Osteoblast (primary cell): ENCODE data around the gene VIPR1. TPM values are rescaled to one million over a fixed set of nuclear protein-coding genes. Genes with fewer than 3 reads are reported as not detected.

Experiments used
- DNase-seq: peaks from one replicate; pipeline ENCODE4 v3.0.0; 2011; ENCODE audit warnings: low spot score, mixed read lengths; ENCODE audit not compliant: insufficient read length; ENCODE audit errors: missing footprints
- H2AFZ ChIP-seq: 2 replicates; pipeline ENCODE4 v1.6.0; 2011; ENCODE audit warnings: mild to moderate bottlenecking, low read length
- H3K27ac ChIP-seq: 2 replicates; pipeline ENCODE4 v1.5.1; 2011; ENCODE audit warnings: mild to moderate bottlenecking, low read depth, low read length, moderate library complexity
- H3K27me3 ChIP-seq: 2 replicates; pipeline ENCODE4 v1.6.0; 2012; ENCODE audit warnings: mild to moderate bottlenecking, control low read depth, inconsistent platforms, low read length, moderate library complexity; ENCODE audit not compliant: insufficient read depth
- H3K36me3 ChIP-seq: 2 replicates; pipeline ENCODE4 v1.5.1; 2011; ENCODE audit warnings: mild to moderate bottlenecking, low read length, control low read depth, moderate library complexity; ENCODE audit not compliant: insufficient read depth
- H3K4me1 ChIP-seq: 2 replicates; pipeline ENCODE4 v1.5.1; 2011; ENCODE audit warnings: mild to moderate bottlenecking, low read length, control low read depth, moderate library complexity; ENCODE audit not compliant: insufficient read depth
- H3K4me2 ChIP-seq: 2 replicates; pipeline ENCODE4 v1.6.0; 2011; ENCODE audit warnings: mild to moderate bottlenecking, low read length; ENCODE audit not compliant: insufficient read depth
- H3K4me3 ChIP-seq: fragments of 200-600 bp; sonication (generic); 3 replicates; pipeline ENCODE4 v1.5.1; 2012; ENCODE audit warnings: mild to moderate bottlenecking, low read length, inconsistent platforms; ENCODE audit not compliant: insufficient read depth
- H3K79me2 ChIP-seq: 2 replicates; pipeline ENCODE4 v1.6.0; 2012; ENCODE audit warnings: mild to moderate bottlenecking, low read length, control low read depth, inconsistent platforms; ENCODE audit not compliant: insufficient read depth
- H3K9me3 ChIP-seq: 2 replicates; pipeline ENCODE4 v1.5.1; 2011; ENCODE audit warnings: low read depth, low read length, control low read depth
- H4K20me1 ChIP-seq: 2 replicates; pipeline ENCODE4 v1.6.0; 2012; ENCODE audit warnings: mild to moderate bottlenecking, low read length, control low read depth; ENCODE audit not compliant: insufficient read depth
- total RNA-seq: library from RNA; depleted of rRNA; stranded (reverse); fragments of >200 nt; gene quantifications from 2 replicates; pipeline ENCODE4 v1.2.3, GENCODE V29; 2012
- TF ChIP-seq, protein P1 (sequence below): IDR thresholded peaks from 2 replicates; pipeline ENCODE4 v1.5.1; 2011; ENCODE audit warnings: mild to moderate bottlenecking, low read depth, low read length, moderate library complexity; ENCODE audit errors: extremely low read depth

Gene VIPR1
- total RNA-seq, 1 donor, result not detected

DNA sequence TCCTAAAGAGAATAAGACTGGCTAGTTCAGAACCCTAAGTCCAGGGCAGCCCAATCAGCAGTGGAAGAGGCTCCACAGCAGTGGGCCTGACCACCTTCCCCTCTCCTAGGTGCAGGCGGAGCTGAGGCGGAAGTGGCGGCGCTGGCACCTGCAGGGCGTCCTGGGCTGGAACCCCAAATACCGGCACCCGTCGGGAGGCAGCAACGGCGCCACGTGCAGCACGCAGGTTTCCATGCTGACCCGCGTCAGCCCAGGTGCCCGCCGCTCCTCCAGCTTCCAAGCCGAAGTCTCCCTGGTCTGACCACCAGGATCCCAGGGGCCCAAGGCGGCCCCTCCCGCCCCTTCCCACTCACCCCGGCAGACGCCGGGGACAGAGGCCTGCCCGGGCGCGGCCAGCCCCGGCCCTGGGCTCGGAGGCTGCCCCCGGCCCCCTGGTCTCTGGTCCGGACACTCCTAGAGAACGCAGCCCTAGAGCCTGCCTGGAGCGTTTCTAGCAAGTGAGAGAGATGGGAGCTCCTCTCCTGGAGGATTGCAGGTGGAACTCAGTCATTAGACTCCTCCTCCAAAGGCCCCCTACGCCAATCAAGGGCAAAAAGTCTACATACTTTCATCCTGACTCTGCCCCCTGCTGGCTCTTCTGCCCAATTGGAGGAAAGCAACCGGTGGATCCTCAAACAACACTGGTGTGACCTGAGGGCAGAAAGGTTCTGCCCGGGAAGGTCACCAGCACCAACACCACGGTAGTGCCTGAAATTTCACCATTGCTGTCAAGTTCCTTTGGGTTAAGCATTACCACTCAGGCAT is 33.7 kb downstream of the VIPR1 start:
- Histone ChIP-seq H3K4me3 (no peak overlapping the region), H3K4me1 (no peaks in the 10 kb centered on the region)
- no peak for DNase-seq

DNA sequence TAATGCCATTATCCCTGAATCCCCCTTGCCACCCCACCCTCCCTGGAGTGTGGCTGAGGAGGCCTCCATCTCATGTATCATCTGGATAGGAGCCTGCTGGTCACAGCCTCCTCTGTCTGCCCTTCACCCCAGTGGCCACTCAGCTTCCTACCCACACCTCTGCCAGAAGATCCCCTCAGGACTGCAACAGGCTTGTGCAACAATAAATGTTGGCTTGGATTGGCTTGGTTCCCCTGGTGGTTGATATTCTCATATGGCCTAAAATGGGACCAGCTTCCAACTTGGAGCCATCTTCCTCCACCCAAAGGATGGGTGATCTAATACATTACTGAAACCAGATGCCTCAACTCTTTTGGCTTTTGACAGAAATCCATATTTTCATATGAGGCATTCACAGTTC is 34.9 kb downstream of the VIPR1 start:
- no peak overlapping the region for H3K27ac ChIP-seq
- H3K9me3 ChIP-seq, result no peaks in the 10 kb centered on the region
- TF ChIP-seq, protein P1, sequence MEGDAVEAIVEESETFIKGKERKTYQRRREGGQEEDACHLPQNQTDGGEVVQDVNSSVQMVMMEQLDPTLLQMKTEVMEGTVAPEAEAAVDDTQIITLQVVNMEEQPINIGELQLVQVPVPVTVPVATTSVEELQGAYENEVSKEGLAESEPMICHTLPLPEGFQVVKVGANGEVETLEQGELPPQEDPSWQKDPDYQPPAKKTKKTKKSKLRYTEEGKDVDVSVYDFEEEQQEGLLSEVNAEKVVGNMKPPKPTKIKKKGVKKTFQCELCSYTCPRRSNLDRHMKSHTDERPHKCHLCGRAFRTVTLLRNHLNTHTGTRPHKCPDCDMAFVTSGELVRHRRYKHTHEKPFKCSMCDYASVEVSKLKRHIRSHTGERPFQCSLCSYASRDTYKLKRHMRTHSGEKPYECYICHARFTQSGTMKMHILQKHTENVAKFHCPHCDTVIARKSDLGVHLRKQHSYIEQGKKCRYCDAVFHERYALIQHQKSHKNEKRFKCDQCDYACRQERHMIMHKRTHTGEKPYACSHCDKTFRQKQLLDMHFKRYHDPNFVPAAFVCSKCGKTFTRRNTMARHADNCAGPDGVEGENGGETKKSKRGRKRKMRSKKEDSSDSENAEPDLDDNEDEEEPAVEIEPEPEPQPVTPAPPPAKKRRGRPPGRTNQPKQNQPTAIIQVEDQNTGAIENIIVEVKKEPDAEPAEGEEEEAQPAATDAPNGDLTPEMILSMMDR, result no peak
- H3K4me2 ChIP-seq, result no peak overlapping the region
- no peaks in the 10 kb centered on the region for H3K36me3 ChIP-seq
- no peaks in the 10 kb centered on the region for H3K79me2 ChIP-seq
- DNase-seq, result no peak
- no peaks in the 10 kb centered on the region for H3K27me3 ChIP-seq
- peaks cover 3% of the 10 kb centered on the region for H4K20me1 ChIP-seq
- no peaks in the 10 kb centered on the region for H3K4me1 ChIP-seq
- H2AFZ ChIP-seq, result no peak overlapping the region
- no peak overlapping the region for H3K4me3 ChIP-seq

More for the DNA sequence above, 33.7 kb downstream of the VIPR1 start:
- no peak overlapping the region for H3K4me2 ChIP-seq
- H3K27me3 ChIP-seq, result no peaks in the 10 kb centered on the region
- no peak overlapping the region for H2AFZ ChIP-seq
- peaks cover 3% of the 10 kb centered on the region for H4K20me1 ChIP-seq
- H3K9me3 ChIP-seq, result no peaks in the 10 kb centered on the region
- TF ChIP-seq, protein P1, result peak; percentile 59
- H3K27ac ChIP-seq, result no peak overlapping the region
- no peaks in the 10 kb centered on the region for H3K79me2 ChIP-seq
- H3K36me3 ChIP-seq, result no peaks in the 10 kb centered on the region

DNA sequence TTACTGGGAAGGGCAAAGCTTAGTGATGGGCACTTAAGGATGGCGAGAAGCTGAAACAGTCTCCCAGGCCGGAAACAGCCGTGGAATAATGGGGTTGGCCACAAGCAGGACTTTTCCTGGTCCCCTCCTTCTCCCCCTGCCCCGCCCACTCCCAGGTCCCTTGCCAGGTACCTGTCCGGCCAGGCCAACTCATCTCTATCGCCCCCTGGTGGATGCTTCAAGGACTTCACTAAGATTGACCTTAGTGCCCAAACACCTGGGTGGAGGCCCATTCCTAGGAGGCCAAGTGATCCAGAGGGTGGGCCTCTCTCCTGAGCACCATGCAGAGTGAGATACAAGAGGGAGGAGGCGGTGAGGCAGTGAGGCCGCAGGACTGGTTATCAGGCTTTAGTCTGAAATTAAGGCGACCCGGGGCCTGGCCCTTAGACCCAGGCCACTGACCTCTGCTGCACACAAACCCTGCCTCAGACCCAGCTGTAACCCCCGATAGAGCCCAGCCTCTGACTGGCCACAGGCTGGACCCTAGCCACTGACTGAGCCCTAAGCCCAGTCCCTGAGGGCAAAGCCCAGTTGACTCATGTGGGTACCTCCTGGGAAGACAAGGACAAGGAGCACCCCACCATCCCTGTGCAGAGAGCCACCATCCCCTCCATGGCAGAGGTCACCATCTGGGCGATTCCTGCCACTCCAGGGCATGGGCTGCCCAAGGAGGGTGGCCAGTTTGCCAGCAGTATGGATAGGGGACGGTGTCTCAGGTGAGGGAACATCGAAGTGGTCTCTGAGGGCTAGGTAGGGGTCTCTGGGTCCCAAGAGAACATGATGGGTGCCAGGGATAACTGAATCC is 37.6 kb downstream of the VIPR1 start:
- H3K4me3 ChIP-seq, result no peak overlapping the region
- H4K20me1 ChIP-seq, result peaks cover 6% of the 10 kb centered on the region
- H3K9me3 ChIP-seq, result no peaks in the 10 kb centered on the region
- H3K4me1 ChIP-seq, result no peaks in the 10 kb centered on the region
- no peak overlapping the region for H3K4me2 ChIP-seq
- H2AFZ ChIP-seq, result no peak overlapping the region
- TF ChIP-seq, protein P1, result peak; percentile 70
- no peaks in the 10 kb centered on the region for H3K36me3 ChIP-seq
- H3K27me3 ChIP-seq, result no peaks in the 10 kb centered on the region
- DNase-seq, result no peak
- H3K79me2 ChIP-seq, result no peaks in the 10 kb centered on the region
- H3K27ac ChIP-seq, result no peak overlapping the region

DNA sequence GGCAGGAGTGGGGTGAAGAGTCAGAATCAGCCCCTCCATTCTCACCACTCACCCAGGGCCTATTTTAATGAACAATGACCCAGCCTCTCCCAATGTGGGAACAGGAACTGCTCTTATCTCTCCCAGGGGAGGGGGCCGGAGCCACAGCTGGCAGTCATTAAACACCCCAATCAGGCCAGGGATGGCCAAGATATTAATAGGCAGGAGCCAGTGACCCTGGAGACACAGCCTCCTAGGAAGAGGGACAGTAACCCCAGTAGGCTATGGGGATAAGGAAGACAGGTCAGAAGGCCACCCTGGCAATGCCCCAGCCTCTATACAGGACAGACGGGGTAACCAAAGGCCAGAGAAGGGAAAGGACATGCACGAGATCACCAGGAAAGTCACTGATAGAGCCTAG is 38.6 kb downstream of the VIPR1 start:
- no peaks in the 10 kb centered on the region for H3K27me3 ChIP-seq
- H3K4me1 ChIP-seq, result no peaks in the 10 kb centered on the region
- H3K9me3 ChIP-seq, result no peaks in the 10 kb centered on the region
- no peak overlapping the region for H3K27ac ChIP-seq
- H3K4me3 ChIP-seq, result no peak overlapping the region
- no peaks in the 10 kb centered on the region for H3K36me3 ChIP-seq
- H3K4me2 ChIP-seq, result no peak overlapping the region
- TF ChIP-seq, protein P1, result no peak
- H4K20me1 ChIP-seq, result peaks cover 6% of the 10 kb centered on the region
- no peak overlapping the region for H2AFZ ChIP-seq
- no peak for DNase-seq
- no peaks in the 10 kb centered on the region for H3K79me2 ChIP-seq
